ENCODE data around the gene MEX3B. TPM values are rescaled to one million over a fixed set of nuclear protein-coding genes. Genes with fewer than 3 reads are reported as not detected.
"Not testable (repeated sequence)": the region's sequence is repeated elsewhere in the genome, so short reads cannot be mapped to it uniquely, and the experiment has no call there.

Gene MEX3B
- total RNA-seq, 1 experiment from 2014 or later: 2.0 TPM

GRCh38 chr15:82030176-82030575 lies 15.6 kb downstream of the MEX3B start:
- peaks cover 26% of the 10 kb centered on the region for H3K27me3 Mint-ChIP-seq (ENCODE audit: unreplicated experiment)

GRCh38 chr15:82028163-82028562 lies 17.7 kb downstream of the MEX3B start:
- H3K4me1 Mint-ChIP-seq (ENCODE audit: low read depth, unreplicated experiment); H3K27ac Mint-ChIP-seq (ENCODE audit: unreplicated experiment); BruUV-seq (replicated peaks); DNase-seq; H3K36me3 Mint-ChIP-seq (ENCODE audit: insufficient read depth, unreplicated experiment); intact Hi-C loops (cut with micrococcal nuclease; ENCODE audit: unreplicated experiment); H3K9me3 Mint-ChIP-seq (ENCODE audit: low read depth, unreplicated experiment); H3K4me3 Mint-ChIP-seq (ENCODE audit: low read depth, unreplicated experiment): not testable (repeated sequence)
- CTCF ChIA-PET: interaction anchor here (0.6 to 0.7 kb wide), 2 partner anchors 17 to 503 kb away, joined by 4 to 5 read pairs; partner anchors contain the start of gene MEX3B
- H3K27me3 Mint-ChIP-seq (ENCODE audit: unreplicated experiment): peaks cover 46% of the 10 kb centered on the region

More at GRCh38 chr15:82030176-82030575, 15.6 kb downstream of the MEX3B start:
- TF ChIP-seq CTCF (IDR thresholded peaks at IDR 0.05; ENCODE audit: unreplicated experiment): no peak
- intact Hi-C loops (cut with micrococcal nuclease; ENCODE audit: unreplicated experiment): no loop called here
- BruUV-seq (replicated peaks): no TSS peak
- Mint-ChIP-seq H3K4me3 (ENCODE audit: low read depth, unreplicated experiment) (no peak overlapping the region), H3K4me1 (ENCODE audit: low read depth, unreplicated experiment) (no peaks in the 10 kb centered on the region), H3K9me3 (ENCODE audit: low read depth, unreplicated experiment) (no peaks in the 10 kb centered on the region), H3K27ac (ENCODE audit: unreplicated experiment) (no peak overlapping the region), H3K36me3 (ENCODE audit: insufficient read depth, unreplicated experiment) (no peaks in the 10 kb centered on the region)
- CTCF ChIA-PET: interaction anchor here (0.7 kb wide), 1 partner anchor 80 kb away, joined by 3 read pairs; no protein-coding TSS in a partner anchor
- no peak for DNase-seq

- Mint-ChIP-seq H3K27me3 (ENCODE audit: unreplicated experiment) (peaks cover 68% of the 10 kb centered on the region), H3K4me3 (ENCODE audit: low read depth, unreplicated experiment) (no peak overlapping the region), H3K4me1 (ENCODE audit: low read depth, unreplicated experiment) (no peaks in the 10 kb centered on the region), H3K27ac (ENCODE audit: unreplicated experiment) (no peak overlapping the region), H3K36me3 (ENCODE audit: insufficient read depth, unreplicated experiment) (no peaks in the 10 kb centered on the region), H3K9me3 (ENCODE audit: low read depth, unreplicated experiment) (peaks cover 4% of the 10 kb centered on the region)
- TF ChIP-seq CTCF (IDR thresholded peaks at IDR 0.05; ENCODE audit: unreplicated experiment): no peak
- DNase-seq: no peak
- BruUV-seq (replicated peaks): no TSS peak
- CTCF ChIA-PET: no interaction called here
- intact Hi-C loops (cut with micrococcal nuclease; ENCODE audit: unreplicated experiment): no loop called here
These were observed 23.8 kb downstream of the MEX3B start for GRCh38 chr15:82021992-82022391.

GRCh38 chr15:82020625-82021394 lies 25.0 kb downstream of the MEX3B start:
- CTCF ChIA-PET: no interaction called here
- no peak for DNase-seq
- Mint-ChIP-seq H3K27ac (ENCODE audit: unreplicated experiment) (no peak overlapping the region), H3K4me1 (ENCODE audit: low read depth, unreplicated experiment) (no peaks in the 10 kb centered on the region), H3K36me3 (ENCODE audit: insufficient read depth, unreplicated experiment) (no peaks in the 10 kb centered on the region), H3K9me3 (ENCODE audit: low read depth, unreplicated experiment) (peaks cover 4% of the 10 kb centered on the region), H3K27me3 (ENCODE audit: unreplicated experiment) (peaks cover 80% of the 10 kb centered on the region), H3K4me3 (ENCODE audit: low read depth, unreplicated experiment) (no peak overlapping the region)
- BruUV-seq (replicated peaks): no TSS peak
- intact Hi-C loops (cut with micrococcal nuclease; ENCODE audit: unreplicated experiment): no loop called here
- TF ChIP-seq CTCF (IDR thresholded peaks at IDR 0.05; ENCODE audit: unreplicated experiment): no peak

- intact Hi-C loops (cut with micrococcal nuclease; ENCODE audit: unreplicated experiment): no loop called here
- DNase-seq: no peak
- CTCF ChIA-PET: no interaction called here
- Mint-ChIP-seq H3K27ac (ENCODE audit: unreplicated experiment) (no peak overlapping the region), H3K4me1 (ENCODE audit: low read depth, unreplicated experiment) (no peaks in the 10 kb centered on the region), H3K36me3 (ENCODE audit: insufficient read depth, unreplicated experiment) (no peaks in the 10 kb centered on the region), H3K9me3 (ENCODE audit: low read depth, unreplicated experiment) (no peaks in the 10 kb centered on the region), H3K4me3 (ENCODE audit: low read depth, unreplicated experiment) (no peak overlapping the region), H3K27me3 (ENCODE audit: unreplicated experiment) (peaks cover 65% of the 10 kb centered on the region)
- no peak for TF ChIP-seq CTCF (IDR thresholded peaks at IDR 0.05; ENCODE audit: unreplicated experiment)
- BruUV-seq (replicated peaks): no TSS peak
These were observed 27.6 kb downstream of the MEX3B start for GRCh38 chr15:82018201-82018600.

All from Calu3 (cell line).